Activated CD4-positive, alpha-beta T cell treated with anti-CD3 and anti-CD28 coated beads for 36 hours (primary cell): ENCODE measurements around the gene CASTOR1. TPM values are rescaled to one million over a fixed set of nuclear protein-coding genes. Genes with fewer than 3 reads are reported as not detected.

Experiments
- ATAC-seq: fragments of 200-7000 bp; cut with Tn5 transposase; one replicate; pipeline ENCODE4 v1.10.0; 2021; ENCODE audit warnings: mild to moderate bottlenecking, moderate library complexity
- CTCF ChIA-PET: fragments of 350-600 bp; sonication (Branson Sonifier 250); formaldehyde crosslinking; loops from one replicate; lab custom pipeline; 2021; ENCODE audit warnings: antibody characterized with exemption; lab: Charles Lee
- POLR2A ChIA-PET: fragments of 350-600 bp; sonication (Branson Sonifier 250); formaldehyde crosslinking; loops from one replicate; lab custom pipeline; 2021; ENCODE audit warnings: antibody characterized with exemption, inconsistent platforms; lab: Charles Lee
- DNase-seq: peaks from one replicate; pipeline ENCODE4 v3.0.0-alpha.2; 2020
- H3K27ac Mint-ChIP-seq: one replicate; pipeline ENCODE4 v1.8.0; 2021; ENCODE audit warnings: mixed read lengths
- H3K27me3 Mint-ChIP-seq: one replicate; pipeline ENCODE4 v1.8.0; 2021; ENCODE audit warnings: mixed read lengths
- H3K36me3 Mint-ChIP-seq: one replicate; pipeline ENCODE4 v1.8.0; 2021; ENCODE audit warnings: low read depth, mixed read lengths
- H3K4me1 Mint-ChIP-seq: one replicate; pipeline ENCODE4 v1.8.0; 2021; ENCODE audit warnings: mixed read lengths
- H3K4me3 Mint-ChIP-seq: one replicate; pipeline ENCODE4 v1.8.0; 2021; ENCODE audit warnings: mild to moderate bottlenecking, moderate library complexity, mixed read lengths
- H3K9me3 Mint-ChIP-seq: one replicate; pipeline ENCODE4 v1.8.0; 2021; ENCODE audit warnings: low read depth, mixed read lengths
- intact Hi-C, 2 experiments: fragments of 100-400 bp; cut with DNase I in 1 of 2; cut with micrococcal nuclease in 1 of 2; formaldehyde crosslinking; loops; one replicate each; pipeline versions ENCODE4 v1.14.2 to v1.15.1; 2022 to 2024; cut with DNase I, micrococcal nuclease
- total RNA-seq, 2 experiments: library from RNA; stranded (reverse); gene quantifications; one replicate each; pipeline ENCODE4 v1.2.3, GENCODE V29; 2021

The CASTOR1 gene
- total RNA-seq, 2 experiments from 2014 or later = 1.6 to 2.2 TPM

GRCh38 chr22:30328466-30329049 is 39.3 kb upstream of the CASTOR1 start:
- ChIA-PET POLR2A (interaction anchor here (1.0 to 1.8 kb wide), 2 partner anchors 16 to 19 kb away, joined by 4 read pairs; no protein-coding TSS in a partner anchor), CTCF (interaction anchor here (0.6 to 5.1 kb wide), 6 partner anchors 21 to 220 kb away, joined by 3 to 45 read pairs (median 3); partner anchors contain the start of genes CASTOR1 and RNF215)
- peaks cover 50% of the 10 kb centered on the region for H3K4me1 Mint-ChIP-seq
- H3K36me3 Mint-ChIP-seq = peaks cover 28% of the 10 kb centered on the region
- no peak for ATAC-seq
- DNase-seq = no peak
- no peaks in the 10 kb centered on the region for H3K27me3 Mint-ChIP-seq
- no peak overlapping the region for H3K4me3 Mint-ChIP-seq
- no peaks in the 10 kb centered on the region for H3K9me3 Mint-ChIP-seq
- intact Hi-C loops = loop anchor here (5.0 kb wide), 2 partner anchors 59 to 491 kb away; partner anchors contain the start of genes ASCC2 (in 1 of the 2) and RNF215 (in 1 of the 2)
- H3K27ac Mint-ChIP-seq = no peak overlapping the region

- CTCF ChIA-PET = interaction anchor here (0.6 to 5.1 kb wide), 6 partner anchors 22 to 220 kb away, joined by 3 to 45 read pairs (median 3); partner anchors contain the start of genes CASTOR1 and RNF215
- Mint-ChIP-seq H3K27ac (peak overlapping the region; percentile 89), H3K9me3 (no peaks in the 10 kb centered on the region), H3K4me1 (peaks cover 50% of the 10 kb centered on the region), H3K4me3 (peak overlapping the region; percentile 82), H3K36me3 (peaks cover 27% of the 10 kb centered on the region), H3K27me3 (no peaks in the 10 kb centered on the region)
- DNase-seq (no peak), ATAC-seq (no peak)
- intact Hi-C loops = loop anchor here (1.0 to 5.0 kb wide), 12 partner anchors 21 to 723 kb away; partner anchors contain the start of genes CASTOR1 (in 2 of the 2), RNF215 (in 2 of the 2), SF3A1 (in 2 of the 2) and ASCC2 (in 1 of the 2)
- POLR2A ChIA-PET = interaction anchor here (1.8 kb wide), 1 partner anchor 16 kb away, joined by 4 read pairs; no protein-coding TSS in a partner anchor
These were observed 38.6 kb upstream of the CASTOR1 start for GRCh38 chr22:30327864-30328345.

GRCh38 chr22:30326706-30327362 is 37.5 kb upstream of the CASTOR1 start, which contains the start of gene TBC1D10A:
Gene TBC1D10A (minus strand): TSS chr22:30326941. CDS start chr22:30326881, 60 bp downstream.
- ChIA-PET CTCF (interaction anchor here (0.6 to 5.1 kb wide), 10 partner anchors 8 to 91 kb away, joined by 3 to 45 read pairs (median 4); partner anchors contain the start of gene CASTOR1), POLR2A (interaction anchor here (0.6 to 1.8 kb wide), 10 partner anchors 9 to 489 kb away, joined by 3 to 6 read pairs (median 4); partner anchors contain the start of genes ASCC2, CCDC157, SEC14L2 and SF3A1)
- Mint-ChIP-seq H3K4me1 (peaks cover 45% of the 10 kb centered on the region), H3K27me3 (no peaks in the 10 kb centered on the region), H3K36me3 (peaks cover 18% of the 10 kb centered on the region), H3K9me3 (no peaks in the 10 kb centered on the region), H3K4me3 (peak within 1 kb of the TSS; percentile 82), H3K27ac (peak within 1 kb of the TSS; percentile 89)
- intact Hi-C loops = loop anchor here (1.0 to 5.0 kb wide), 12 partner anchors 20 to 722 kb away; partner anchors contain the start of genes CASTOR1 (in 2 of the 2), RNF215 (in 2 of the 2), SF3A1 (in 2 of the 2) and ASCC2 (in 1 of the 2)
- ATAC-seq = peak; percentile 87
- DNase-seq = peak; percentile 97

GRCh38 chr22:30326255-30326705 is 37.0 kb upstream of the CASTOR1 start:
- peak overlapping the region; percentile 71 for H3K27ac Mint-ChIP-seq
- H3K4me1 Mint-ChIP-seq = peaks cover 50% of the 10 kb centered on the region
- ATAC-seq (peak; percentile 6), DNase-seq (no peak)
- no peaks in the 10 kb centered on the region for H3K27me3 Mint-ChIP-seq
- intact Hi-C loops = loop anchor here (2.0 to 5.0 kb wide), 6 partner anchors 19 to 721 kb away; partner anchors contain the start of genes ASCC2 (in 1 of the 2), CASTOR1 (in 1 of the 2), CCDC157 (in 1 of the 2) and RNF215 (in 1 of the 2)
- ChIA-PET POLR2A (interaction anchor here (0.6 to 1.8 kb wide), 8 partner anchors 8 to 488 kb away, joined by 3 to 6 read pairs (median 4); partner anchors contain the start of genes ASCC2, CCDC157 and SF3A1), CTCF (interaction anchor here (0.6 to 5.1 kb wide), 11 partner anchors 8 to 91 kb away, joined by 3 to 45 read pairs (median 4); partner anchors contain the start of gene CASTOR1)
- H3K4me3 Mint-ChIP-seq = peak overlapping the region; percentile 82
- no peaks in the 10 kb centered on the region for H3K9me3 Mint-ChIP-seq
- peaks cover 20% of the 10 kb centered on the region for H3K36me3 Mint-ChIP-seq

- H3K9me3 Mint-ChIP-seq = no peaks in the 10 kb centered on the region
- intact Hi-C loops = loop anchor here (1.0 to 5.0 kb wide), 7 partner anchors 10 to 721 kb away; partner anchors contain the start of genes ASCC2 (in 1 of the 2), CASTOR1 (in 1 of the 2), CCDC157 (in 1 of the 2) and RNF215 (in 1 of the 2)
- CTCF ChIA-PET = interaction anchor here (0.6 to 5.1 kb wide), 7 partner anchors 13 to 218 kb away, joined by 3 to 45 read pairs (median 4); partner anchors contain the start of gene CASTOR1
- POLR2A ChIA-PET = interaction anchor here (0.6 kb wide), 2 partner anchors 25 kb away, joined by 5 to 11 read pairs; no protein-coding TSS in a partner anchor
- no peak for DNase-seq
- peak overlapping the region; percentile 82 for H3K4me3 Mint-ChIP-seq
- no peaks in the 10 kb centered on the region for H3K27me3 Mint-ChIP-seq
- H3K27ac Mint-ChIP-seq = peak overlapping the region; percentile 71
- peaks cover 19% of the 10 kb centered on the region for H3K36me3 Mint-ChIP-seq
- H3K4me1 Mint-ChIP-seq = peaks cover 54% of the 10 kb centered on the region
- ATAC-seq = no peak
These were observed 36.5 kb upstream of the CASTOR1 start for GRCh38 chr22:30325724-30326254.

GRCh38 chr22:30325065-30325720 is 35.9 kb upstream of the CASTOR1 start:
- Mint-ChIP-seq H3K4me3 (peak overlapping the region; percentile 82), H3K9me3 (no peaks in the 10 kb centered on the region), H3K4me1 (peaks cover 59% of the 10 kb centered on the region), H3K27me3 (no peaks in the 10 kb centered on the region), H3K27ac (peak overlapping the region; percentile 71), H3K36me3 (peaks cover 17% of the 10 kb centered on the region)
- ChIA-PET POLR2A (interaction anchor here (0.6 to 1.8 kb wide), 2 partner anchors 9 to 25 kb away, joined by 7 to 11 read pairs; no protein-coding TSS in a partner anchor), CTCF (interaction anchor here (0.6 to 5.1 kb wide), 6 partner anchors 12 to 218 kb away, joined by 3 to 45 read pairs (median 4); partner anchors contain the start of gene CASTOR1)
- intact Hi-C loops = loop anchor here (1.0 to 5.0 kb wide), 3 partner anchors 10 to 488 kb away; partner anchors contain the start of genes ASCC2 (in 1 of the 2) and RNF215 (in 1 of the 2)
- no peak for DNase-seq
- ATAC-seq = no peak

- POLR2A ChIA-PET = interaction anchor here (1.8 kb wide), 1 partner anchor 8 kb away, joined by 7 read pairs; no protein-coding TSS in a partner anchor
- DNase-seq (peak; percentile 61), ATAC-seq (peak; percentile 21)
- Mint-ChIP-seq H3K27ac (peak overlapping the region; percentile 71), H3K36me3 (peaks cover 12% of the 10 kb centered on the region), H3K4me1 (peaks cover 69% of the 10 kb centered on the region), H3K27me3 (no peaks in the 10 kb centered on the region), H3K9me3 (no peaks in the 10 kb centered on the region), H3K4me3 (peak overlapping the region; percentile 82)
- intact Hi-C loops = no loop called here
- CTCF ChIA-PET = interaction anchor here (0.7 to 3.7 kb wide), 8 partner anchors 11 to 110 kb away, joined by 3 to 16 read pairs (median 4); no protein-coding TSS in a partner anchor
These were observed 34.9 kb upstream of the CASTOR1 start for GRCh38 chr22:30324014-30324730.

- Mint-ChIP-seq H3K36me3 (peaks cover 15% of the 10 kb centered on the region), H3K4me3 (no peak overlapping the region), H3K9me3 (no peaks in the 10 kb centered on the region), H3K27me3 (no peaks in the 10 kb centered on the region), H3K27ac (no peak overlapping the region), H3K4me1 (peaks cover 79% of the 10 kb centered on the region)
- ChIA-PET CTCF (interaction anchor here (0.8 to 3.7 kb wide), 6 partner anchors 10 to 74 kb away, joined by 3 to 16 read pairs (median 4); partner anchors contain the start of gene SEC14L2), POLR2A (interaction anchor here (1.8 kb wide), 1 partner anchor 8 kb away, joined by 7 read pairs; no protein-coding TSS in a partner anchor)
- no peak for ATAC-seq
- no peak for DNase-seq
- intact Hi-C loops = no loop called here
These were observed 33.9 kb upstream of the CASTOR1 start for GRCh38 chr22:30323246-30323645.

GRCh38 chr22:30321461-30321860 is 32.2 kb upstream of the CASTOR1 start:
- Mint-ChIP-seq H3K4me1 (peaks cover 84% of the 10 kb centered on the region), H3K9me3 (no peaks in the 10 kb centered on the region), H3K27ac (peak overlapping the region; percentile 58), H3K27me3 (no peaks in the 10 kb centered on the region), H3K36me3 (peaks cover 15% of the 10 kb centered on the region), H3K4me3 (no peak overlapping the region)
- POLR2A ChIA-PET = interaction anchor here (0.6 kb wide), 1 partner anchor 9 kb away, joined by 5 read pairs; no protein-coding TSS in a partner anchor
- intact Hi-C loops = no loop called here
- CTCF ChIA-PET = interaction anchor here (0.9 to 2.1 kb wide), 2 partner anchors 11 to 33 kb away, joined by 3 to 8 read pairs; no protein-coding TSS in a partner anchor
- no peak for ATAC-seq
- DNase-seq = no peak
